SK-N-SH treated with all-trans-retinoic acid at 6 μM for 48 hours (cell line): Measurements from ENCODE around the gene IGFBP4.

Experiments used
- ATAC-seq: fragments of 200-7000 bp; cut with Tn5 transposase; 3 replicates; pipeline ENCODE4 v1.9.1; 2020; ENCODE audit warnings: mild to moderate bottlenecking, moderate library complexity
- ARNTL ChIP-seq: fragments of 450-650 bp; formaldehyde crosslinking; IDR thresholded peaks from 2 replicates; pipeline ENCODE4 v1.5.0; 2020; ENCODE audit warnings: low read depth, mild to moderate bottlenecking, moderate library complexity, borderline replicate concordance
- BACH2 ChIP-seq: fragments of 250-450 bp; sonication (Bioruptor Pico); IDR thresholded peaks from 2 replicates; pipeline ENCODE4 v1.9.0; 2021; ENCODE audit warnings: mild to moderate bottlenecking, borderline replicate concordance
- CSDC2 ChIP-seq: fragments of 250-450 bp; sonication (Bioruptor Pico); IDR thresholded peaks from 2 replicates; pipeline ENCODE4 v1.5.0; 2020; ENCODE audit warnings: mild to moderate bottlenecking, moderate library complexity
- ESRRG ChIP-seq: fragments of 250-450 bp; sonication (Bioruptor Pico); IDR thresholded peaks from 2 replicates; pipeline ENCODE4 v1.6.1; 2021; ENCODE audit warnings: mild to moderate bottlenecking
- OSR1 ChIP-seq: fragments of 250-450 bp; sonication (Bioruptor Pico); IDR thresholded peaks from 2 replicates; pipeline ENCODE4 v1.8.0; 2022; ENCODE audit warnings: moderate library complexity, mild to moderate bottlenecking, inconsistent platforms
- POU6F1 ChIP-seq: fragments of 250-450 bp; sonication (Bioruptor Pico); IDR thresholded peaks from 2 replicates; pipeline ENCODE4 v1.8.0; 2021; ENCODE audit warnings: low read depth, mild to moderate bottlenecking, moderate library complexity, borderline replicate concordance
- RARB ChIP-seq: fragments of 250-450 bp; sonication (Bioruptor Pico); IDR thresholded peaks from 2 replicates; pipeline ENCODE4 v1.8.0; 2021; ENCODE audit warnings: mild to moderate bottlenecking, moderate library complexity
- SNAI2 ChIP-seq: fragments of 250-450 bp; sonication (Bioruptor Pico); IDR thresholded peaks from 2 replicates; pipeline ENCODE4 v1.5.0; 2020; ENCODE audit warnings: mild to moderate bottlenecking, moderate library complexity
- TCF4 ChIP-seq: fragments of 250-450 bp; sonication (Bioruptor Pico); IDR thresholded peaks from 2 replicates; pipeline ENCODE4 v1.8.0; 2021; ENCODE audit warnings: mild to moderate bottlenecking, moderate library complexity, borderline replicate concordance
- TOX ChIP-seq: fragments of 250-450 bp; sonication (Bioruptor Pico); IDR thresholded peaks from 2 replicates; pipeline ENCODE4 v1.8.0; 2021; ENCODE audit warnings: mild to moderate bottlenecking, moderate library complexity, borderline replicate concordance
- ZFP3 ChIP-seq: fragments of 250-450 bp; sonication (Bioruptor Pico); IDR thresholded peaks from 2 replicates; pipeline ENCODE4 v1.5.0; 2020; ENCODE audit warnings: mild to moderate bottlenecking, moderate library complexity
- ZFP30 ChIP-seq: fragments of 450-650 bp; formaldehyde crosslinking; IDR thresholded peaks from 2 replicates; pipeline ENCODE4 v1.5.0; 2022; ENCODE audit warnings: mild to moderate bottlenecking, moderate library complexity
- ZNF565 ChIP-seq: fragments of 450-650 bp; formaldehyde crosslinking; conservative IDR thresholded peaks from 2 replicates; pipeline ENCODE4 v1.5.0; 2020; ENCODE audit warnings: low read depth, mild to moderate bottlenecking, moderate library complexity
- ZNF70 ChIP-seq: fragments of 450-650 bp; formaldehyde crosslinking; IDR thresholded peaks from 2 replicates; pipeline ENCODE4 v1.5.0; 2020; ENCODE audit warnings: mild to moderate bottlenecking, moderate library complexity
- ZNF8 ChIP-seq: fragments of 450-650 bp; formaldehyde crosslinking; IDR thresholded peaks from 2 replicates; pipeline ENCODE4 v1.5.0; 2020; ENCODE audit warnings: mild to moderate bottlenecking, moderate library complexity
- TF ChIP-seq, protein P1 (sequence below): fragments of 250-450 bp; sonication (Bioruptor Pico); IDR thresholded peaks from 2 replicates; pipeline ENCODE4 v1.5.1; 2020; ENCODE audit warnings: low read depth, mild to moderate bottlenecking, moderate library complexity
- TF ChIP-seq, protein P2 (sequence below): fragments of 250-450 bp; sonication (Bioruptor Pico); IDR thresholded peaks from 2 replicates; pipeline ENCODE4 v1.5.0; 2020; ENCODE audit warnings: mild to moderate bottlenecking, moderate library complexity
- TF ChIP-seq, protein P3 (sequence below): fragments of 250-450 bp; sonication (Bioruptor Pico); IDR thresholded peaks from 2 replicates; pipeline ENCODE4 v1.8.0; 2020; ENCODE audit warnings: mild to moderate bottlenecking, moderate library complexity, borderline replicate concordance
- TF ChIP-seq, protein P4 (sequence below): fragments of 250-450 bp; sonication (Bioruptor Pico); IDR thresholded peaks from 2 replicates; pipeline ENCODE4 v1.5.1; 2021; ENCODE audit warnings: mild to moderate bottlenecking, moderate library complexity

The IGFBP4 gene

GRCh38 chr17:40445751-40446468 lies 2.7 kb downstream of the IGFBP4 start:
- TF ChIP-seq OSR1 (CRISPR knock-in tag), result no peak
- TF ChIP-seq, all 23 proteins: peak for 0
- no peak for ATAC-seq

DNA sequence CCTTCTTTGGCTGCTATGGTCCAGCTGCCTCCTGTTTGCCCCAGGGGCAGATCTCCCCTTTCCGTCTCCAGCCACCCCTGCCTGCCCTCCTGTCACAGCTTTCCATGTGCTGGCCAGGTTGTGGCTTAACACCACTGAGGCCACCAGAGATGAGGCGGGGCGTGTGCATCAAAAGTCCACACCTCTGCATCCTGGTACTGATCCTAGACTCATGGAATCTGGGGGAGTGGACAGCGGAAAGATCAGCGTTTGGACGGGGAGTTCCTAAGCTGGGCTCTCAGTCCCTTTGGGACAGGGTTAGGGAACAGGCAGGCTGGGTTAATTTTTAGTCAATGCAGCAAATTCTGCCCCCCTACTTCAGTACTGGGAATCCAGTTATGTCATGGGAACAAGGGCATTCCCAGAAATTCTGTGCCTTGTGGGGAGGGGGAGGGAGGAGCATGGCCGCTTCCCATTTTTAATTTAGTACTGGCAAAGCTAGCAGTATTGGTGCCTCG lies 3.9 kb downstream of the IGFBP4 start:
- ATAC-seq, result no peak

DNA sequence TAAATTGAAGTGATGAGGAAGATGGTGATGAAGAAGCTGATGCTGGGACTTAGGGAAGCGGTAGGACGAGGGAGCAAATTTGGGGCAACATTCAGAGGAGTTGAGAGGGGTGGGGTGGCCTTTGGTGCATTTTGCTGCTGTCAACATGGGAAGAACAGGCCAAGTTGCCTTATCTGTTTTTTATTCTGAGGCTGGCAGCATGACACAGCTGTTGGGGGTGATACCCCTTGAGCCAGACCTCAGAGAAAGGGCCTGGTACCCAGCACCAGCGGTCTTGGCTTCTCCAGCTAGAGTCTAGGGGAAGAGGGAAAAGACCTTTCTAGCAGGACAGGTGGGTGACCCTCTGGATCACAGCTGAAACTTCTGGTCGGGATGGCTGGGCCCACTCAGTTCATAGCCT lies 4.6 kb downstream of the IGFBP4 start:
- TF ChIP-seq SNAI2 (no peak), CSDC2 (CRISPR knock-in tag) (no peak), ZNF565 (CRISPR knock-in tag) (no peak), ESRRG (CRISPR knock-in tag) (no peak), POU6F1 (CRISPR knock-in tag) (no peak), ZFP3 (CRISPR knock-in tag) (no peak), BACH2 (no peak), RARB (CRISPR knock-in tag) (no peak), ZNF70 (CRISPR knock-in tag) (no peak)
- TF ChIP-seq, protein P1, sequence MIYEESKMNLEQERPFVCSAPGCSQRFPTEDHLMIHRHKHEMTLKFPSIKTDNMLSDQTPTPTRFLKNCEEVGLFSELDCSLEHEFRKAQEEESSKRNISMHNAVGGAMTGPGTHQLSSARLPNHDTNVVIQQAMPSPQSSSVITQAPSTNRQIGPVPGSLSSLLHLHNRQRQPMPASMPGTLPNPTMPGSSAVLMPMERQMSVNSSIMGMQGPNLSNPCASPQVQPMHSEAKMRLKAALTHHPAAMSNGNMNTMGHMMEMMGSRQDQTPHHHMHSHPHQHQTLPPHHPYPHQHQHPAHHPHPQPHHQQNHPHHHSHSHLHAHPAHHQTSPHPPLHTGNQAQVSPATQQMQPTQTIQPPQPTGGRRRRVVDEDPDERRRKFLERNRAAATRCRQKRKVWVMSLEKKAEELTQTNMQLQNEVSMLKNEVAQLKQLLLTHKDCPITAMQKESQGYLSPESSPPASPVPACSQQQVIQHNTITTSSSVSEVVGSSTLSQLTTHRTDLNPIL (CRISPR knock-in tag), result no peak
- no peak for ATAC-seq

More for the DNA sequence above, 3.9 kb downstream of the IGFBP4 start:
- TF ChIP-seq, protein P1 (CRISPR knock-in tag), result no peak
- no peak for TF ChIP-seq TOX (CRISPR knock-in tag)
- TF ChIP-seq, protein P2, sequence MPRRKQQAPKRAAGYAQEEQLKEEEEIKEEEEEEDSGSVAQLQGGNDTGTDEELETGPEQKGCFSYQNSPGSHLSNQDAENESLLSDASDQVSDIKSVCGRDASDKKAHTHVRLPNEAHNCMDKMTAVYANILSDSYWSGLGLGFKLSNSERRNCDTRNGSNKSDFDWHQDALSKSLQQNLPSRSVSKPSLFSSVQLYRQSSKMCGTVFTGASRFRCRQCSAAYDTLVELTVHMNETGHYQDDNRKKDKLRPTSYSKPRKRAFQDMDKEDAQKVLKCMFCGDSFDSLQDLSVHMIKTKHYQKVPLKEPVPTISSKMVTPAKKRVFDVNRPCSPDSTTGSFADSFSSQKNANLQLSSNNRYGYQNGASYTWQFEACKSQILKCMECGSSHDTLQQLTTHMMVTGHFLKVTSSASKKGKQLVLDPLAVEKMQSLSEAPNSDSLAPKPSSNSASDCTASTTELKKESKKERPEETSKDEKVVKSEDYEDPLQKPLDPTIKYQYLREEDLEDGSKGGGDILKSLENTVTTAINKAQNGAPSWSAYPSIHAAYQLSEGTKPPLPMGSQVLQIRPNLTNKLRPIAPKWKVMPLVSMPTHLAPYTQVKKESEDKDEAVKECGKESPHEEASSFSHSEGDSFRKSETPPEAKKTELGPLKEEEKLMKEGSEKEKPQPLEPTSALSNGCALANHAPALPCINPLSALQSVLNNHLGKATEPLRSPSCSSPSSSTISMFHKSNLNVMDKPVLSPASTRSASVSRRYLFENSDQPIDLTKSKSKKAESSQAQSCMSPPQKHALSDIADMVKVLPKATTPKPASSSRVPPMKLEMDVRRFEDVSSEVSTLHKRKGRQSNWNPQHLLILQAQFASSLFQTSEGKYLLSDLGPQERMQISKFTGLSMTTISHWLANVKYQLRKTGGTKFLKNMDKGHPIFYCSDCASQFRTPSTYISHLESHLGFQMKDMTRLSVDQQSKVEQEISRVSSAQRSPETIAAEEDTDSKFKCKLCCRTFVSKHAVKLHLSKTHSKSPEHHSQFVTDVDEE (CRISPR knock-in tag), result no peak
- no peak for TF ChIP-seq ARNTL (CRISPR knock-in tag)
- no peak for TF ChIP-seq RARB (CRISPR knock-in tag)
- TF ChIP-seq, protein P3, sequence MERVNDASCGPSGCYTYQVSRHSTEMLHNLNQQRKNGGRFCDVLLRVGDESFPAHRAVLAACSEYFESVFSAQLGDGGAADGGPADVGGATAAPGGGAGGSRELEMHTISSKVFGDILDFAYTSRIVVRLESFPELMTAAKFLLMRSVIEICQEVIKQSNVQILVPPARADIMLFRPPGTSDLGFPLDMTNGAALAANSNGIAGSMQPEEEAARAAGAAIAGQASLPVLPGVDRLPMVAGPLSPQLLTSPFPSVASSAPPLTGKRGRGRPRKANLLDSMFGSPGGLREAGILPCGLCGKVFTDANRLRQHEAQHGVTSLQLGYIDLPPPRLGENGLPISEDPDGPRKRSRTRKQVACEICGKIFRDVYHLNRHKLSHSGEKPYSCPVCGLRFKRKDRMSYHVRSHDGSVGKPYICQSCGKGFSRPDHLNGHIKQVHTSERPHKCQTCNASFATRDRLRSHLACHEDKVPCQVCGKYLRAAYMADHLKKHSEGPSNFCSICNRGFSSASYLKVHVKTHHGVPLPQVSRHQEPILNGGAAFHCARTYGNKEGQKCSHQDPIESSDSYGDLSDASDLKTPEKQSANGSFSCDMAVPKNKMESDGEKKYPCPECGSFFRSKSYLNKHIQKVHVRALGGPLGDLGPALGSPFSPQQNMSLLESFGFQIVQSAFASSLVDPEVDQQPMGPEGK, result no peak
- no peak for TF ChIP-seq ZNF8 (CRISPR knock-in tag)
- TF ChIP-seq ZNF70 (CRISPR knock-in tag), result no peak
- no peak for TF ChIP-seq CSDC2 (CRISPR knock-in tag)
- no peak for TF ChIP-seq TCF4
- no peak for TF ChIP-seq ZFP3 (CRISPR knock-in tag)
- no peak for TF ChIP-seq ZFP30 (CRISPR knock-in tag)
- TF ChIP-seq, protein P4, sequence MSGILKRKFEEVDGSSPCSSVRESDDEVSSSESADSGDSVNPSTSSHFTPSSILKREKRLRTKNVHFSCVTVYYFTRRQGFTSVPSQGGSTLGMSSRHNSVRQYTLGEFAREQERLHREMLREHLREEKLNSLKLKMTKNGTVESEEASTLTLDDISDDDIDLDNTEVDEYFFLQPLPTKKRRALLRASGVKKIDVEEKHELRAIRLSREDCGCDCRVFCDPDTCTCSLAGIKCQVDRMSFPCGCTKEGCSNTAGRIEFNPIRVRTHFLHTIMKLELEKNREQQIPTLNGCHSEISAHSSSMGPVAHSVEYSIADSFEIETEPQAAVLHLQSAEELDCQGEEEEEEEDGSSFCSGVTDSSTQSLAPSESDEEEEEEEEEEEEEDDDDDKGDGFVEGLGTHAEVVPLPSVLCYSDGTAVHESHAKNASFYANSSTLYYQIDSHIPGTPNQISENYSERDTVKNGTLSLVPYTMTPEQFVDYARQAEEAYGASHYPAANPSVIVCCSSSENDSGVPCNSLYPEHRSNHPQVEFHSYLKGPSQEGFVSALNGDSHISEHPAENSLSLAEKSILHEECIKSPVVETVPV (CRISPR knock-in tag), result no peak
